CD14-positive monocyte (primary cell): ENCODE measurements around the gene PRKACA. TPM values are rescaled to one million over a fixed set of nuclear protein-coding genes. Genes with fewer than 3 reads are reported as not detected.
A peak's percentile ranks its signal among the peaks of the same experiment; 100 is the strongest.

ENCODE experiments used
- DNase-seq, 3 donors: peaks; one replicate each; pipeline ENCODE4 v3.0.0-alpha.2; 2011 to 2022
- H2AFZ ChIP-seq: 2 replicates; pipeline ENCODE4 v1.6.0; 2012; ENCODE audit warnings: mild to moderate bottlenecking, low read depth, low read length, inconsistent platforms; ENCODE audit not compliant: insufficient read depth, poor library complexity, severe bottlenecking
- H3K27ac ChIP-seq, 2 donors: 1 replicate in 1 of 2; 2 replicates in 1 of 2; pipeline ENCODE4 v1.5.1; 2012 to 2013; ENCODE audit warnings: low read length in 2 of 2, control low read depth in 1 of 2, inconsistent platforms in 1 of 2, low read depth in 1 of 2, mild to moderate bottlenecking in 1 of 2
- H3K27me3 ChIP-seq, 2 donors: one replicate each; pipeline versions ENCODE4 v1.6.0 to v1.6.1; 2011 to 2013; ENCODE audit warnings: low read length in 2 of 2; ENCODE audit not compliant: control insufficient read depth in 2 of 2, insufficient read depth in 2 of 2
- H3K36me3 ChIP-seq, 2 donors: replicated peaks in 1 of 2; 1 replicate in 1 of 2; 2 replicates in 1 of 2; pipeline versions ENCODE4 v1.5.1 to v1.6.1; 2012 to 2013; ENCODE audit warnings: low read length in 2 of 2, control low read depth in 1 of 2, inconsistent platforms in 1 of 2, mild to moderate bottlenecking in 1 of 2; ENCODE audit not compliant: insufficient read depth in 2 of 2, control insufficient read depth in 1 of 2
- H3K4me1 ChIP-seq, 2 donors: 1 replicate in 1 of 2; 2 replicates in 1 of 2; pipeline versions ENCODE4 v1.5.1 to v1.6.1; 2012 to 2013; ENCODE audit warnings: low read length in 2 of 2, control low read depth in 1 of 2, inconsistent platforms in 1 of 2, mild to moderate bottlenecking in 1 of 2, moderate library complexity in 1 of 2; ENCODE audit not compliant: insufficient read depth in 2 of 2, control insufficient read depth in 1 of 2
- H3K4me2 ChIP-seq: replicated peaks from 2 replicates; pipeline ENCODE3; 2012; ENCODE audit warnings: low read length, moderate library complexity, mild to moderate bottlenecking; ENCODE audit not compliant: poor library complexity, severe bottlenecking; ENCODE audit errors: extremely low read depth
- H3K4me3 ChIP-seq, 3 experiments: fragments of 200-600 bp in 1 of 3; sonication (generic) in 1 of 3; replicated peaks in 1 of 3; 1 replicate in 2 of 3; 2 replicates in 1 of 3; pipeline ENCODE4 v1.5.1; 2011 to 2013; ENCODE audit warnings: low read length in 3 of 3, mild to moderate bottlenecking in 3 of 3, control low read depth in 2 of 3, low read depth in 2 of 3, inconsistent platforms in 1 of 3, moderate library complexity in 1 of 3
- H3K79me2 ChIP-seq: 2 replicates; pipeline ENCODE4 v1.6.0; 2012; ENCODE audit warnings: mild to moderate bottlenecking, control low read depth, inconsistent platforms, low read length, moderate library complexity; ENCODE audit not compliant: insufficient read depth
- H3K9ac ChIP-seq: 2 replicates; pipeline ENCODE4 v1.6.0; 2017; ENCODE audit warnings: low read length, mild to moderate bottlenecking; ENCODE audit not compliant: insufficient read depth, poor library complexity, severe bottlenecking
- H3K9me3 ChIP-seq, 2 donors: replicated peaks in 1 of 2; 1 replicate in 1 of 2; 2 replicates in 1 of 2; pipeline versions ENCODE4 v1.5.1 to v1.6.1; 2012 to 2013; ENCODE audit warnings: low read length in 2 of 2, control low read depth in 1 of 2; ENCODE audit not compliant: control insufficient read depth in 1 of 2, insufficient read depth in 1 of 2
- H4K20me1 ChIP-seq: 2 replicates; pipeline ENCODE4 v1.6.0; 2012; ENCODE audit warnings: mild to moderate bottlenecking, low read length, control low read depth, moderate library complexity; ENCODE audit not compliant: insufficient read depth
- H3K27ac Mint-ChIP-seq, 7 donors: one replicate each; pipeline ENCODE4 v1.8.0; 2020; ENCODE audit warnings: mild to moderate bottlenecking in 7 of 7, mixed read lengths in 7 of 7, moderate library complexity in 6 of 7, inconsistent platforms in 2 of 7
- H3K27me3 Mint-ChIP-seq, 3 donors: one replicate each; pipeline ENCODE4 v1.8.0; 2021 to 2022; ENCODE audit warnings: low read depth in 3 of 3, mild to moderate bottlenecking in 3 of 3, mixed read lengths in 3 of 3, moderate library complexity in 3 of 3, inconsistent platforms in 1 of 3
- H3K36me3 Mint-ChIP-seq, 2 donors: one replicate each; pipeline ENCODE4 v1.8.0; 2020; ENCODE audit warnings: mixed read lengths in 2 of 2, inconsistent platforms in 1 of 2, mild to moderate bottlenecking in 1 of 2
- H3K4me1 Mint-ChIP-seq: one replicate; pipeline ENCODE4 v1.8.0; 2020; ENCODE audit warnings: mild to moderate bottlenecking, mixed read lengths
- H3K4me3 Mint-ChIP-seq, 2 donors: one replicate each; pipeline ENCODE4 v1.8.0; 2020; ENCODE audit warnings: mild to moderate bottlenecking in 2 of 2, mixed read lengths in 2 of 2, moderate library complexity in 1 of 2
- H3K9me3 Mint-ChIP-seq, 7 donors: one replicate each; pipeline ENCODE4 v1.8.0; 2020 to 2022; ENCODE audit warnings: mixed read lengths in 7 of 7, mild to moderate bottlenecking in 6 of 7, moderate library complexity in 6 of 7, inconsistent platforms in 2 of 7
- WGBS: methylation state at CpG from one replicate; pipeline ENCODE4 v1.1.5; 2013; ENCODE audit warnings: missing lambda C conversion rate; ENCODE audit not compliant: insufficient coverage; 5-methylcytosine and 5-hydroxymethylcytosine counted together
- intact Hi-C, 2 donors: fragments of 100-400 bp; cut with micrococcal nuclease; formaldehyde crosslinking; loops; one replicate each; pipeline versions ENCODE4 v1.15.0 to v1.15.1; 2023
- polyA plus RNA-seq, 3 donors: library from polyadenylated mRNA; depleted of rRNA in 1 of 3; unstranded in 2 of 3; stranded (reverse) in 1 of 3; fragments of 300-500 nt in 2 of 3; fragments of >200 nt in 1 of 3; fragmentation: Illumina TruSeq in 2 of 3; gene quantifications; 1 replicate in 2 of 3; 2 replicates in 1 of 3; pipeline ENCODE4 v1.2.3, GENCODE V29; 2012 to 2021
- TF ChIP-seq, protein P1 (sequence below): fragments of 200-600 bp; IDR thresholded peaks from one replicate; pipeline ENCODE4 v1.8.0; 2022; ENCODE audit warnings: antibody characterized with exemption, mild to moderate bottlenecking

The PRKACA gene
- polyA plus RNA-seq, 3 donors = 2.0 to 231 (median 3.8) TPM

DNA sequence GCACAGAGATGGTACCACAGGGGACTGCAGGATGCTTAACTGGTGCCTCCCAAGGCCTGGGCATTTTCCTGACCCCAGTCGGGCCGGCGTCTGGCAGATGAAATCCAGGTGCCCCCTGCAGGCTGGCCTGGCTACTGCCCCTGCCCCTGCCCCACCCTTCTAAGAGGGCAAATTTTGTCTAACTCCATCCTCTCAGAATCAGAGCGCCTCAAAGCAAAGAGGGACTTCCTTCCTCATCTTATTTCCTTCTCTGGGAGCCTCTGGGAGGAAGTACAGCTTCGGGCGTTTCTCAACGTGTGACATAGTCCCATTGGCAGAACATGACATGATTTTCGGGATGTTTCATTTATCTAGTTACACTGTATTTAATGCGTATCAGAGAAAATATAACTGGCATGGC lies 2.7 kb downstream of the PRKACA start:
- Mint-ChIP-seq H3K9me3 (no peaks in the 10 kb centered on the region), H3K4me1 (peaks cover 66% of the 10 kb centered on the region), H3K36me3 (peaks cover 2 to 36% of the 10 kb centered on the region in 2 donors), H3K4me3 (peak overlapping the region in 1 of 2 donors; percentile 65), H3K27me3 (peaks cover 0 to 1% (median 0%) of the 10 kb centered on the region in 3 donors), H3K27ac (peak overlapping the region; percentile 85 to 97 (median 90))
- Histone ChIP-seq H4K20me1 (peaks cover 71% of the 10 kb centered on the region), H3K27me3 (no peaks in the 10 kb centered on the region), H3K4me1 (peaks cover 61 to 73% of the 10 kb centered on the region in 2 donors), H3K79me2 (peaks cover 81% of the 10 kb centered on the region), H3K4me3 (peak overlapping the region in 1 of 3 experiments; percentile 99), H2AFZ (no peak overlapping the region), H3K27ac (peak overlapping the region; percentile 73 to 86), H3K36me3 (peaks cover 4 to 11% of the 10 kb centered on the region in 2 donors), H3K9me3 (no peaks in the 10 kb centered on the region), H3K4me2 (peak overlapping the region; percentile 99), H3K9ac (no peak overlapping the region)
- 4% methylated on average over 3 of the region's 9 CpGs for WGBS
- TF ChIP-seq, protein P1, sequence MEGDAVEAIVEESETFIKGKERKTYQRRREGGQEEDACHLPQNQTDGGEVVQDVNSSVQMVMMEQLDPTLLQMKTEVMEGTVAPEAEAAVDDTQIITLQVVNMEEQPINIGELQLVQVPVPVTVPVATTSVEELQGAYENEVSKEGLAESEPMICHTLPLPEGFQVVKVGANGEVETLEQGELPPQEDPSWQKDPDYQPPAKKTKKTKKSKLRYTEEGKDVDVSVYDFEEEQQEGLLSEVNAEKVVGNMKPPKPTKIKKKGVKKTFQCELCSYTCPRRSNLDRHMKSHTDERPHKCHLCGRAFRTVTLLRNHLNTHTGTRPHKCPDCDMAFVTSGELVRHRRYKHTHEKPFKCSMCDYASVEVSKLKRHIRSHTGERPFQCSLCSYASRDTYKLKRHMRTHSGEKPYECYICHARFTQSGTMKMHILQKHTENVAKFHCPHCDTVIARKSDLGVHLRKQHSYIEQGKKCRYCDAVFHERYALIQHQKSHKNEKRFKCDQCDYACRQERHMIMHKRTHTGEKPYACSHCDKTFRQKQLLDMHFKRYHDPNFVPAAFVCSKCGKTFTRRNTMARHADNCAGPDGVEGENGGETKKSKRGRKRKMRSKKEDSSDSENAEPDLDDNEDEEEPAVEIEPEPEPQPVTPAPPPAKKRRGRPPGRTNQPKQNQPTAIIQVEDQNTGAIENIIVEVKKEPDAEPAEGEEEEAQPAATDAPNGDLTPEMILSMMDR = peak; percentile 60
- intact Hi-C loops = loop anchor here (2.0 to 5.0 kb wide), 4 partner anchors 20 to 113 kb away; partner anchors contain the start of gene ASF1B (in 1 of the 2)
- DNase-seq = peak; percentile 84 to 94 (median 90)

- peak overlapping the region in 1 of 2 donors; percentile 65 for H3K4me3 Mint-ChIP-seq
- peaks cover 77% of the 10 kb centered on the region for H3K79me2 ChIP-seq
- WGBS = 95% methylated on average over 5 of the region's 7 CpGs
- peaks cover 4 to 11% of the 10 kb centered on the region in 2 donors for H3K36me3 ChIP-seq
- H2AFZ ChIP-seq = no peak overlapping the region
- H3K27me3 ChIP-seq = no peaks in the 10 kb centered on the region
- peaks cover 73% of the 10 kb centered on the region for H4K20me1 ChIP-seq
- no peaks in the 10 kb centered on the region for H3K9me3 Mint-ChIP-seq
- peaks cover 57 to 69% of the 10 kb centered on the region in 2 donors for H3K4me1 ChIP-seq
- H3K9ac ChIP-seq = no peak overlapping the region
- no peak for DNase-seq
- H3K36me3 Mint-ChIP-seq = peaks cover 2 to 39% of the 10 kb centered on the region in 2 donors
- TF ChIP-seq, protein P1 = no peak
- H3K4me2 ChIP-seq = peak overlapping the region; percentile 99
- intact Hi-C loops = loop anchor here (2.0 kb wide), 2 partner anchors 20 to 22 kb away; partner anchors contain the start of gene ASF1B (in 1 of the 2)
- H3K4me3 ChIP-seq = peak overlapping the region in 1 of 3 experiments; percentile 99
- no peaks in the 10 kb centered on the region for H3K9me3 ChIP-seq
- H3K27ac Mint-ChIP-seq = peak overlapping the region; percentile 85 to 94 (median 90)
- peaks cover 0 to 1% (median 0%) of the 10 kb centered on the region in 3 donors for H3K27me3 Mint-ChIP-seq
- H3K4me1 Mint-ChIP-seq = peaks cover 62% of the 10 kb centered on the region
- peak overlapping the region; percentile 73 to 86 for H3K27ac ChIP-seq
Measured at GRCh38 chr19:14114439-14114838, 3.1 kb downstream of the PRKACA start.
